ENCODE data around the gene EXOC4.
A peak's percentile ranks its signal among the peaks of the same experiment; 100 is the strongest.

EXOC4 gene

GRCh38 chr7:133234961-133235875, 17.7 kb upstream of the EXOC4 start:
- TF ChIP-seq, protein P1, sequence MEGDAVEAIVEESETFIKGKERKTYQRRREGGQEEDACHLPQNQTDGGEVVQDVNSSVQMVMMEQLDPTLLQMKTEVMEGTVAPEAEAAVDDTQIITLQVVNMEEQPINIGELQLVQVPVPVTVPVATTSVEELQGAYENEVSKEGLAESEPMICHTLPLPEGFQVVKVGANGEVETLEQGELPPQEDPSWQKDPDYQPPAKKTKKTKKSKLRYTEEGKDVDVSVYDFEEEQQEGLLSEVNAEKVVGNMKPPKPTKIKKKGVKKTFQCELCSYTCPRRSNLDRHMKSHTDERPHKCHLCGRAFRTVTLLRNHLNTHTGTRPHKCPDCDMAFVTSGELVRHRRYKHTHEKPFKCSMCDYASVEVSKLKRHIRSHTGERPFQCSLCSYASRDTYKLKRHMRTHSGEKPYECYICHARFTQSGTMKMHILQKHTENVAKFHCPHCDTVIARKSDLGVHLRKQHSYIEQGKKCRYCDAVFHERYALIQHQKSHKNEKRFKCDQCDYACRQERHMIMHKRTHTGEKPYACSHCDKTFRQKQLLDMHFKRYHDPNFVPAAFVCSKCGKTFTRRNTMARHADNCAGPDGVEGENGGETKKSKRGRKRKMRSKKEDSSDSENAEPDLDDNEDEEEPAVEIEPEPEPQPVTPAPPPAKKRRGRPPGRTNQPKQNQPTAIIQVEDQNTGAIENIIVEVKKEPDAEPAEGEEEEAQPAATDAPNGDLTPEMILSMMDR (IDR thresholded peaks at IDR 0.05; ENCODE audit: low read length, missing control alignments), result no peak
- H3K4me3 ChIP-seq (replicated peaks; ENCODE audit: low read depth, low read length), result no peak overlapping the region
- DNase-seq (ENCODE audit: low read depth), result peak; percentile 81

GRCh38 chr7:133237545-133237944, 15.3 kb upstream of the EXOC4 start:
- no peak overlapping the region for H3K4me3 ChIP-seq (replicated peaks; ENCODE audit: low read depth, low read length)
- TF ChIP-seq, protein P1 (IDR thresholded peaks at IDR 0.05; ENCODE audit: low read length, missing control alignments), result no peak
- DNase-seq (ENCODE audit: low read depth), result no peak

GRCh38 chr7:133240302-133240701, 12.6 kb upstream of the EXOC4 start:
- DNase-seq (ENCODE audit: low read depth), result no peak
- no peak overlapping the region for H3K4me3 ChIP-seq (replicated peaks; ENCODE audit: low read depth, low read length)
- TF ChIP-seq, protein P1 (IDR thresholded peaks at IDR 0.05; ENCODE audit: low read length, missing control alignments), result no peak

- DNase-seq (ENCODE audit: low read depth), result no peak
- H3K4me3 ChIP-seq (replicated peaks; ENCODE audit: low read depth, low read length), result no peak overlapping the region
- TF ChIP-seq, protein P1 (IDR thresholded peaks at IDR 0.05; ENCODE audit: low read length, missing control alignments), result no peak
Observed at GRCh38 chr7:133246558-133246957, 6.3 kb upstream of the EXOC4 start.

DNA sequence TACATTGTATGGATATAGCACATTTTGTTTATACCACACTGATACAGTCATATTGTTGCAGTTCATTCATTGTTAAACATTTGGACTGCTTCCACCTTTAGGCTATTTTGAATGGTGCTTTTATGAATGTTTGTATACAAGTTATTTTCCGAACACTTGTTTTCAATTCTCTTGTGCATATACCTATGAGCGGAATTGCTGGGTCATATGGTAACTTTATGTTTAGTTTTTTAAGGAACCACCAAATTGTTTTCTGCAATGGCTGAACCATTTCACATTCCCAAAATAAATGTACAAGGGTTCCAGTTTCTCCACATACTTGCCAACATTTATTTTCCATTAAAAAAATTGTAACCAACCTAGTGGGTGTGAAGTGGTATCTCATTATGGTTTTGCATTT, 4.0 kb upstream of the EXOC4 start:
- no peak for DNase-seq (ENCODE audit: low read depth)
- TF ChIP-seq, protein P1 (IDR thresholded peaks at IDR 0.05; ENCODE audit: low read length, missing control alignments), result no peak
- no peak overlapping the region for H3K4me3 ChIP-seq (replicated peaks; ENCODE audit: low read depth, low read length)

DNA sequence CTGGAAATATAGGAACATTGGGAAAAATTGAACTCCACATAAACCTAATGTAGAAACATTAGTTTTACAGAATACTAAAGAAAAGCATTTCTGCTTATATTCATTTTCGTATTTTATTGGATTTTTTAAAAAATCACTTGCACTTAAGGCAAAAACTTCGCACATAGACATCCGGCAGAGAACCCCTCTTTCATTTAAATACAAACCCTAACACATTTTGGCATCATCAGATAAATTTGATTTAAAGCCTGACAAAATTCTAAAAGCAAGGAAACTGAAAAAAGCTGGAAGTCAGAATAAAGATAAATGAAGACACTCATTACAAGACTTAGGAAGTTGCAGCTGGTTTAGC, 396 bp upstream of the EXOC4 start:
- TF ChIP-seq, protein P1 (IDR thresholded peaks at IDR 0.05; ENCODE audit: low read length, missing control alignments), result no peak
- no peak overlapping the region for H3K4me3 ChIP-seq (replicated peaks; ENCODE audit: low read depth, low read length)
- DNase-seq (ENCODE audit: low read depth), result no peak

DNA sequence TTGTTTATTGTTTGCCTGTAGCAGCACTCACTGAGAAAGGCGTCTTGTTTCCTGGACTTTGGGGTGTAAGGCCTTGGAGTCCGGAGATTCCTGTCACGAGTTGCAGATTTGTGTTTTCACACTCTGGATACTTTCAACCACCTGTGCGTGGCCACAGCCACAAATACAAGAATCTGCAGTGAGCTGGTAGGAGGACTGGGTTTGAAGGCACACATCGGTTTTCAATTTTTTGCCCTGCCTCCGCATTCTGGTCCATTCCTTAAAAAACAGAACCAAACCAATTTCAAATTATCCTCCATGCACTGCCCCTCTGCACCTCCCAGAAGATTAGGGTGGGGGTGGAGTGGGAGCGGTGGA, 619 bp downstream of the EXOC4 start:
- DNase-seq (ENCODE audit: low read depth), result no peak
- peak overlapping the region; percentile 88 for H3K4me3 ChIP-seq (replicated peaks; ENCODE audit: low read depth, low read length)
- TF ChIP-seq, protein P1 (IDR thresholded peaks at IDR 0.05; ENCODE audit: low read length, missing control alignments), result no peak
